HepG2 (cell line): ENCODE results near the gene AFDN. TPM values are rescaled to one million over a fixed set of nuclear protein-coding genes. Genes with fewer than 3 reads are reported as not detected.

Source experiments
- EEA1 ChIP-seq: sonication (generic); formaldehyde crosslinking; IDR thresholded peaks from 2 replicates; pipeline ENCODE4 v1.5.1; 2020; ENCODE audit warnings: mild to moderate bottlenecking, missing genetic modification reagents, borderline replicate concordance
- FOXA3 ChIP-seq: IDR thresholded peaks from 2 replicates; pipeline ENCODE4 v1.6.1; 2016; ENCODE audit warnings: missing genetic modification reagents, missing compliant biosample characterization
- MTA1 ChIP-seq: sonication (generic); formaldehyde crosslinking; IDR thresholded peaks from 2 replicates; pipeline ENCODE4 v1.4.0; 2020; ENCODE audit warnings: missing genetic modification reagents, mild to moderate bottlenecking, borderline replicate concordance
- MXD4 ChIP-seq: IDR thresholded peaks from 2 replicates; pipeline ENCODE4 v1.6.1; 2016; ENCODE audit warnings: mild to moderate bottlenecking, missing biosample characterization, missing genetic modification reagents
- NFE2L1 ChIP-seq: sonication (generic); formaldehyde crosslinking; IDR thresholded peaks from 2 replicates; pipeline ENCODE4 v1.4.0; 2020; ENCODE audit warnings: missing genetic modification reagents, mild to moderate bottlenecking, borderline replicate concordance
- NR3C1 ChIP-seq: sonication (generic); formaldehyde crosslinking; IDR thresholded peaks from 2 replicates; pipeline ENCODE4 v1.4.0; 2020; ENCODE audit warnings: missing genetic modification reagents
- SKI ChIP-seq: fragments of 450-650 bp; IDR thresholded peaks from one replicate; pipeline ENCODE4 v1.6.1; 2018; ENCODE audit warnings: mild to moderate bottlenecking; ENCODE audit not compliant: partially characterized antibody
- THAP11 ChIP-seq: IDR thresholded peaks from 2 replicates; pipeline ENCODE4 v1.6.1; 2016; ENCODE audit warnings: missing biosample characterization, missing genetic modification reagents
- ZFAT ChIP-seq: sonication (generic); formaldehyde crosslinking; conservative IDR thresholded peaks from 2 replicates; pipeline ENCODE4 v1.8.1; 2023; ENCODE audit warnings: missing genetic modification reagents, inconsistent platforms
- ZNF382 ChIP-seq: sonication (generic); formaldehyde crosslinking; IDR thresholded peaks from 2 replicates; pipeline ENCODE4 v1.5.0; 2020; ENCODE audit warnings: missing genetic modification reagents, mild to moderate bottlenecking, borderline replicate concordance
- ZNF484 ChIP-seq: sonication (generic); formaldehyde crosslinking; IDR thresholded peaks from 2 replicates; pipeline ENCODE4 v1.5.1; 2020; ENCODE audit warnings: mild to moderate bottlenecking, low read depth, missing genetic modification reagents, borderline replicate concordance
- ZNF552 ChIP-seq: sonication (generic); formaldehyde crosslinking; IDR thresholded peaks from 2 replicates; pipeline ENCODE4 v1.9.0; 2022; ENCODE audit warnings: missing genetic modification reagents, mild to moderate bottlenecking, borderline replicate concordance
- ZNF572 ChIP-seq: sonication (generic); formaldehyde crosslinking; IDR thresholded peaks from 2 replicates; pipeline ENCODE4 v1.5.1; 2020; ENCODE audit warnings: mild to moderate bottlenecking, missing genetic modification reagents
- ZNF720 ChIP-seq: sonication (generic); formaldehyde crosslinking; IDR thresholded peaks from 2 replicates; pipeline ENCODE4 v1.4.0; 2020; ENCODE audit warnings: missing genetic modification reagents
- polyA plus RNA-seq, 8 experiments: library from polyadenylated mRNA; depleted of rRNA in 3 of 8; stranded (reverse) in 7 of 8; unstranded in 1 of 8; fragments of >200 nt; fragmentation: Illumina TruSeq in 4 of 8; extraction: Trizol in 4 of 8; gene quantifications; 2 replicates each; pipeline versions ENCODE4 v1.2.1 to v1.2.3, GENCODE V29; 2011 to 2016; ENCODE audit warnings: low read depth in 4 of 8, missing spikeins in 1 of 8, mixed read lengths in 1 of 8; ENCODE audit not compliant: insufficient read depth in 1 of 8
- total RNA-seq, 5 experiments: library from RNA; depleted of rRNA; stranded (reverse); fragments of >200 nt; fragmentation: Illumina TruSeq; extraction: Trizol; gene quantifications; 2 replicates each; pipeline ENCODE4 v1.2.3, GENCODE V29; 2016; ENCODE audit warnings: low read depth in 1 of 5
- TF ChIP-seq, protein P1 (sequence below): sonication (generic); formaldehyde crosslinking; IDR thresholded peaks from 2 replicates; pipeline ENCODE4 v1.9.0; 2021; ENCODE audit warnings: missing genetic modification reagents, mild to moderate bottlenecking, borderline replicate concordance
- TF ChIP-seq, protein P2 (sequence below): sonication (generic); formaldehyde crosslinking; IDR thresholded peaks from 2 replicates; pipeline ENCODE4 v1.8.1; 2023; ENCODE audit warnings: mild to moderate bottlenecking, missing genetic modification reagents
- TF ChIP-seq, protein P3 (sequence below): sonication (generic); formaldehyde crosslinking; IDR thresholded peaks from 2 replicates; pipeline ENCODE4 v1.5.1; 2020; ENCODE audit warnings: mild to moderate bottlenecking, missing genetic modification reagents, borderline replicate concordance
- TF ChIP-seq, protein P4 (sequence below): sonication (generic); IDR thresholded peaks from 2 replicates; pipeline ENCODE4 v1.6.1; 2016; ENCODE audit warnings: low read depth, borderline replicate concordance
- TF ChIP-seq, protein P5 (sequence below): IDR thresholded peaks from 2 replicates; pipeline ENCODE4 v1.6.1; 2016; ENCODE audit warnings: low read depth, control low read depth

The AFDN gene
- total and polyA plus RNA-seq, 2 of the 13 experiments (the other 11 are each of a cell fraction or from before 2014, with no cell fraction given): 136 to 151 TPM

- TF ChIP-seq, protein P1, sequence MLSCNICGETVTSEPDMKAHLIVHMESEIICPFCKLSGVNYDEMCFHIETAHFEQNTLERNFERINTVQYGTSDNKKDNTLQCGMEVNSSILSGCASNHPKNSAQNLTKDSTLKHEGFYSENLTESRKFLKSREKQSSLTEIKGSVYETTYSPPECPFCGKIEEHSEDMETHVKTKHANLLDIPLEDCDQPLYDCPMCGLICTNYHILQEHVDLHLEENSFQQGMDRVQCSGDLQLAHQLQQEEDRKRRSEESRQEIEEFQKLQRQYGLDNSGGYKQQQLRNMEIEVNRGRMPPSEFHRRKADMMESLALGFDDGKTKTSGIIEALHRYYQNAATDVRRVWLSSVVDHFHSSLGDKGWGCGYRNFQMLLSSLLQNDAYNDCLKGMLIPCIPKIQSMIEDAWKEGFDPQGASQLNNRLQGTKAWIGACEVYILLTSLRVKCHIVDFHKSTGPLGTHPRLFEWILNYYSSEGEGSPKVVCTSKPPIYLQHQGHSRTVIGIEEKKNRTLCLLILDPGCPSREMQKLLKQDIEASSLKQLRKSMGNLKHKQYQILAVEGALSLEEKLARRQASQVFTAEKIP (CRISPR knock-in tag): no peak
- TF ChIP-seq THAP11 (CRISPR knock-in tag) (peak; percentile 56; the same call in 1 of the 2 replicates), ZNF720 (CRISPR knock-in tag) (no peak), ZNF572 (no peak), MXD4 (CRISPR knock-in tag) (no peak), NR3C1 (CRISPR knock-in tag) (no peak), ZNF552 (CRISPR knock-in tag) (no peak), EEA1 (no peak), NFE2L1 (CRISPR knock-in tag) (no peak), ZNF382 (no peak), ZFAT (no peak), SKI (no peak), FOXA3 (CRISPR knock-in tag) (peak; percentile 89), MTA1 (CRISPR knock-in tag) (no peak), ZNF484 (no peak)
- TF ChIP-seq, protein P2, sequence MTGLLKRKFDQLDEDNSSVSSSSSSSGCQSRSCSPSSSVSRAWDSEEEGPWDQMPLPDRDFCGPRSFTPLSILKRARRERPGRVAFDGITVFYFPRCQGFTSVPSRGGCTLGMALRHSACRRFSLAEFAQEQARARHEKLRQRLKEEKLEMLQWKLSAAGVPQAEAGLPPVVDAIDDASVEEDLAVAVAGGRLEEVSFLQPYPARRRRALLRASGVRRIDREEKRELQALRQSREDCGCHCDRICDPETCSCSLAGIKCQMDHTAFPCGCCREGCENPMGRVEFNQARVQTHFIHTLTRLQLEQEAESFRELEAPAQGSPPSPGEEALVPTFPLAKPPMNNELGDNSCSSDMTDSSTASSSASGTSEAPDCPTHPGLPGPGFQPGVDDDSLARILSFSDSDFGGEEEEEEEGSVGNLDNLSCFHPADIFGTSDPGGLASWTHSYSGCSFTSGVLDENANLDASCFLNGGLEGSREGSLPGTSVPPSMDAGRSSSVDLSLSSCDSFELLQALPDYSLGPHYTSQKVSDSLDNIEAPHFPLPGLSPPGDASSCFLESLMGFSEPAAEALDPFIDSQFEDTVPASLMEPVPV (CRISPR knock-in tag): no peak
- TF ChIP-seq, protein P3, sequence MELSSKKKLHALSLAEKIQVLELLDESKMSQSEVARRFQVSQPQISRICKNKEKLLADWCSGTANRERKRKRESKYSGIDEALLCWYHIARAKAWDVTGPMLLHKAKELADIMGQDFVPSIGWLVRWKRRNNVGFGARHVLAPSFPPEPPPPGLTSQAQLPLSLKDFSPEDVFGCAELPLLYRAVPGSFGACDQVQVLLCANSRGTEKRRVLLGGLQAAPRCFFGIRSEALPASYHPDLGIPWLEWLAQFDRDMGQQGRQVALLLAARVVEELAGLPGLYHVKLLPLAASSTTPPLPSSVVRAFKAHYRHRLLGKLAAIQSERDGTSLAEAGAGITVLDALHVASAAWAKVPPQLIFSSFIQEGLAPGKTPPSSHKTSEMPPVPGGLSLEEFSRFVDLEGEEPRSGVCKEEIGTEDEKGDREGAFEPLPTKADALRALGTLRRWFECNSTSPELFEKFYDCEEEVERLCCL (CRISPR knock-in tag): no peak
- TF ChIP-seq, protein P4, sequence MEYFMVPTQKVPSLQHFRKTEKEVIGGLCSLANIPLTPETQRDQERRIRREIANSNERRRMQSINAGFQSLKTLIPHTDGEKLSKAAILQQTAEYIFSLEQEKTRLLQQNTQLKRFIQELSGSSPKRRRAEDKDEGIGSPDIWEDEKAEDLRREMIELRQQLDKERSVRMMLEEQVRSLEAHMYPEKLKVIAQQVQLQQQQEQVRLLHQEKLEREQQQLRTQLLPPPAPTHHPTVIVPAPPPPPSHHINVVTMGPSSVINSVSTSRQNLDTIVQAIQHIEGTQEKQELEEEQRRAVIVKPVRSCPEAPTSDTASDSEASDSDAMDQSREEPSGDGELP: no peak
- TF ChIP-seq, protein P5, sequence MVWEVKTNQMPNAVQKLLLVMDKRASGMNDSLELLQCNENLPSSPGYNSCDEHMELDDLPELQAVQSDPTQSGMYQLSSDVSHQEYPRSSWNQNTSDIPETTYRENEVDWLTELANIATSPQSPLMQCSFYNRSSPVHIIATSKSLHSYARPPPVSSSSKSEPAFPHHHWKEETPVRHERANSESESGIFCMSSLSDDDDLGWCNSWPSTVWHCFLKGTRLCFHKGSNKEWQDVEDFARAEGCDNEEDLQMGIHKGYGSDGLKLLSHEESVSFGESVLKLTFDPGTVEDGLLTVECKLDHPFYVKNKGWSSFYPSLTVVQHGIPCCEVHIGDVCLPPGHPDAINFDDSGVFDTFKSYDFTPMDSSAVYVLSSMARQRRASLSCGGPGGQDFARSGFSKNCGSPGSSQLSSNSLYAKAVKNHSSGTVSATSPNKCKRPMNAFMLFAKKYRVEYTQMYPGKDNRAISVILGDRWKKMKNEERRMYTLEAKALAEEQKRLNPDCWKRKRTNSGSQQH (CRISPR knock-in tag): no peak
Observed at GRCh38 chr6:167855825-167856425, 29.2 kb downstream of the AFDN start (continued).
